Tibial artery (tissue), 4 donors: ENCODE measurements around the gene KMT5B.
A peak's percentile ranks its signal among the peaks of the same experiment; 100 is the strongest.

Experiments used
- DNase-seq, 2 donors: peaks; one replicate each; pipeline ENCODE4 v3.0.0-alpha.2; 2019
- H3K27ac ChIP-seq, 2 donors: fragments of 200-600 bp; sonication (generic) in 1 of 2; 1 replicate in 1 of 2; 2 replicates in 1 of 2; pipeline ENCODE4 v1.5.1; 2018 to 2019; ENCODE audit warnings: mild to moderate bottlenecking in 1 of 2
- H3K27me3 ChIP-seq, 2 donors: fragments of 200-600 bp; sonication (generic) in 1 of 2; one replicate each; pipeline versions ENCODE4 v1.5.1 to v1.6.0; 2016 to 2019
- H3K36me3 ChIP-seq, 3 donors: fragments of 200-600 bp; sonication (generic) in 2 of 3; one replicate each; pipeline ENCODE4 v1.5.1; 2016 to 2019; ENCODE audit warnings: mild to moderate bottlenecking in 2 of 3
- H3K4me1 ChIP-seq, 4 donors: fragments of 200-600 bp; sonication (generic) in 2 of 4; 1 replicate in 3 of 4; 2 replicates in 1 of 4; pipeline ENCODE4 v1.5.1; 2016 to 2019
- H3K4me3 ChIP-seq, 2 donors: fragments of 200-600 bp; sonication (generic) in 1 of 2; 1 replicate in 1 of 2; 2 replicates in 1 of 2; pipeline ENCODE4 v1.5.1; 2018 to 2019; ENCODE audit warnings: mild to moderate bottlenecking in 2 of 2
- H3K9me3 ChIP-seq, 3 donors: fragments of 200-600 bp; sonication (generic) in 1 of 3; one replicate each; pipeline ENCODE4 v1.5.1; 2016 to 2019
- CTCF ChIP-seq, 2 experiments: fragments of 200-600 bp in 1 of 2; fragments of 450-650 bp in 1 of 2; IDR thresholded peaks; one replicate each; pipeline ENCODE4 v1.5.1; 2017 to 2019; ENCODE audit warnings: antibody characterized with exemption in 2 of 2, mild to moderate bottlenecking in 1 of 2, moderate library complexity in 1 of 2
- intact Hi-C: fragments of 100-400 bp; cut with DNase I; formaldehyde crosslinking; loops from one replicate; pipeline ENCODE4 v1.15.0; 2023; ENCODE audit warnings: low total_unique reads

Gene KMT5B

GRCh38 chr11:68213135-68213515, at the start of gene KMT5B:
KMT5B (minus strand) TSS chr11:68213296; CDS start chr11:68190076, 23,220 bp downstream.
- Histone ChIP-seq H3K27ac (peak within 1 kb of the TSS; percentile 97 to 98), H3K27me3 (no peaks in the 10 kb centered on the region), H3K4me1 (peaks cover 0 to 53% (median 35%) of the 10 kb centered on the region in 4 donors), H3K36me3 (no peaks in the 10 kb centered on the region), H3K9me3 (no peaks in the 10 kb centered on the region), H3K4me3 (peak within 1 kb of the TSS; percentile 67 to 95)
- peak in 1 of 2 donors; percentile 75 for DNase-seq
- intact Hi-C loops = loop anchor here (5.0 to 10.0 kb wide), 3 partner anchors 82 to 206 kb away; no protein-coding TSS in a partner anchor
- no peak for TF ChIP-seq CTCF (IDR thresholded peaks at IDR 0.05)

- intact Hi-C loops = no loop called here
- H3K4me1 ChIP-seq = peaks cover 0 to 10% (median 3%) of the 10 kb centered on the region in 4 donors
- DNase-seq = no peak
- no peaks in the 10 kb centered on the region for H3K9me3 ChIP-seq
- H3K27ac ChIP-seq = no peak overlapping the region
- H3K4me3 ChIP-seq = no peak overlapping the region
- no peak for TF ChIP-seq CTCF (IDR thresholded peaks at IDR 0.05)
- no peaks in the 10 kb centered on the region for H3K27me3 ChIP-seq
- H3K36me3 ChIP-seq = peaks cover 40 to 73% (median 60%) of the 10 kb centered on the region in 3 donors
These were observed 49.4 kb upstream of the KMT5B start for GRCh38 chr11:68262544-68262827.

- TF ChIP-seq CTCF (IDR thresholded peaks at IDR 0.05) = no peak
- Histone ChIP-seq H3K9me3 (no peaks in the 10 kb centered on the region), H3K27me3 (no peaks in the 10 kb centered on the region), H3K36me3 (peaks cover 34 to 67% (median 55%) of the 10 kb centered on the region in 3 donors), H3K4me1 (peaks cover 0 to 15% (median 6%) of the 10 kb centered on the region in 4 donors), H3K4me3 (no peak overlapping the region), H3K27ac (no peak overlapping the region)
- DNase-seq = no peak
- intact Hi-C loops = no loop called here
These were observed 48.9 kb upstream of the KMT5B start for GRCh38 chr11:68261749-68262543.

GRCh38 chr11:68261006-68261405, 47.9 kb upstream of the KMT5B start:
- H3K27ac ChIP-seq = no peak overlapping the region
- no peak overlapping the region for H3K4me3 ChIP-seq
- H3K4me1 ChIP-seq = peaks cover 0 to 21% (median 6%) of the 10 kb centered on the region in 4 donors
- no peak for DNase-seq
- H3K36me3 ChIP-seq = peaks cover 25 to 58% (median 45%) of the 10 kb centered on the region in 3 donors
- H3K27me3 ChIP-seq = no peaks in the 10 kb centered on the region
- intact Hi-C loops = no loop called here
- TF ChIP-seq CTCF (IDR thresholded peaks at IDR 0.05) = no peak
- H3K9me3 ChIP-seq = no peaks in the 10 kb centered on the region

GRCh38 chr11:68260484-68260883, 47.4 kb upstream of the KMT5B start:
- peaks cover 23 to 53% (median 40%) of the 10 kb centered on the region in 3 donors for H3K36me3 ChIP-seq
- H3K4me3 ChIP-seq = no peak overlapping the region
- H3K9me3 ChIP-seq = no peaks in the 10 kb centered on the region
- H3K27me3 ChIP-seq = no peaks in the 10 kb centered on the region
- H3K4me1 ChIP-seq = peaks cover 0 to 21% (median 6%) of the 10 kb centered on the region in 4 donors
- intact Hi-C loops = loop anchor here (1.0 kb wide), 1 partner anchor 124 kb away; no protein-coding TSS in a partner anchor
- H3K27ac ChIP-seq = no peak overlapping the region
- TF ChIP-seq CTCF (IDR thresholded peaks at IDR 0.05) = no peak
- no peak for DNase-seq
